GM19025 (cell line): ENCODE results near the gene PITX1.
"Not testable (repeated sequence)": the region's sequence is repeated elsewhere in the genome, so short reads cannot be mapped to it uniquely, and the experiment has no call there.

Experiments used
- ATAC-seq: cut with Tn5 transposase; IDR thresholded peaks from one replicate; pipeline ENCODE4 v1.9.1; 2021; ENCODE audit warnings: mild to moderate bottlenecking, low read depth, moderate library complexity; ENCODE audit not compliant: unreplicated experiment

Gene PITX1

GRCh38 chr5:135033901-135034235 lies at the start of gene PITX1:
TSS of gene PITX1 (minus strand) at chr5:135034228. CDS start at chr5:135033881, 347 bp downstream.
- ATAC-seq = no peak

GRCh38 chr5:135083334-135083733 lies 49.3 kb upstream of the PITX1 start:
- ATAC-seq = not testable (repeated sequence)

GRCh38 chr5:135081240-135081639 lies 47.2 kb upstream of the PITX1 start:
- no peak for ATAC-seq

- no peak for ATAC-seq
Measured at GRCh38 chr5:135079760-135080159, 45.7 kb upstream of the PITX1 start.

GRCh38 chr5:135079099-135079681 lies 45.2 kb upstream of the PITX1 start:
- ATAC-seq = no peak

- ATAC-seq = no peak
Measured at GRCh38 chr5:135076801-135077200, 42.8 kb upstream of the PITX1 start.

GRCh38 chr5:135076051-135076491 lies 42.0 kb upstream of the PITX1 start:
- no peak for ATAC-seq

GRCh38 chr5:135075621-135076020 lies 41.6 kb upstream of the PITX1 start:
- no peak for ATAC-seq

GRCh38 chr5:135073761-135074345 lies 39.8 kb upstream of the PITX1 start:
- no peak for ATAC-seq

- ATAC-seq = no peak
Measured at GRCh38 chr5:135072387-135073281, 38.6 kb upstream of the PITX1 start.

GRCh38 chr5:135071311-135071710 lies 37.3 kb upstream of the PITX1 start:
- no peak for ATAC-seq

- ATAC-seq = no peak
Measured at GRCh38 chr5:135069895-135070657, 36.0 kb upstream of the PITX1 start.

GRCh38 chr5:135069016-135069770 lies 35.2 kb upstream of the PITX1 start:
- ATAC-seq = no peak

- no peak for ATAC-seq
Measured at GRCh38 chr5:135067587-135067986, 33.6 kb upstream of the PITX1 start.

GRCh38 chr5:135066781-135067180 lies 32.8 kb upstream of the PITX1 start:
- ATAC-seq = no peak

GRCh38 chr5:135065306-135066265 lies 31.6 kb upstream of the PITX1 start:
- no peak for ATAC-seq

- ATAC-seq = no peak
Measured at GRCh38 chr5:135064235-135064570, 30.2 kb upstream of the PITX1 start.

- ATAC-seq = no peak
Measured at GRCh38 chr5:135063511-135064234, 29.6 kb upstream of the PITX1 start.

GRCh38 chr5:135063056-135063445 lies 29.0 kb upstream of the PITX1 start:
- no peak for ATAC-seq
